ENCODE measurements around the gene ATE1.

ATE1 gene

GRCh38 chr10:121808835-121809234, 119.0 kb downstream of the ATE1 start:
- no peak for DNase-seq
- H3K4me1 ChIP-seq (ENCODE audit: control insufficient read depth, insufficient read depth, low read length, poor library complexity, severe bottlenecking) = no peaks in the 10 kb centered on the region

GRCh38 chr10:121804460-121804859, 123.4 kb downstream of the ATE1 start:
- H3K27ac ChIP-seq (ENCODE audit: insufficient read depth, low read length, poor library complexity, severe bottlenecking) = no peak overlapping the region
- H3K4me3 ChIP-seq (ENCODE audit: insufficient read depth, low read depth, low read length, poor library complexity, severe bottlenecking) = no peak overlapping the region
- no peaks in the 10 kb centered on the region for H3K4me1 ChIP-seq (ENCODE audit: control insufficient read depth, insufficient read depth, low read length, poor library complexity, severe bottlenecking)
- no peaks in the 10 kb centered on the region for H3K27me3 ChIP-seq (replicated peaks; ENCODE audit: control insufficient read depth, insufficient read depth, low read length, poor library complexity, severe bottlenecking)
- H3K36me3 ChIP-seq (ENCODE audit: control insufficient read depth, insufficient read depth, low read length) = no peaks in the 10 kb centered on the region
- DNase-seq = no peak
- H3K9me3 ChIP-seq (ENCODE audit: control insufficient read depth, low read length) = no peaks in the 10 kb centered on the region

More at GRCh38 chr10:121808835-121809234, 119.0 kb downstream of the ATE1 start:
- Histone ChIP-seq H3K27ac (ENCODE audit: insufficient read depth, low read length, poor library complexity, severe bottlenecking) (no peak overlapping the region), H3K36me3 (ENCODE audit: control insufficient read depth, insufficient read depth, low read length) (no peaks in the 10 kb centered on the region), H3K4me3 (ENCODE audit: insufficient read depth, low read depth, low read length, poor library complexity, severe bottlenecking) (no peak overlapping the region), H3K9me3 (ENCODE audit: control insufficient read depth, low read length) (no peaks in the 10 kb centered on the region), H3K27me3 (replicated peaks; ENCODE audit: control insufficient read depth, insufficient read depth, low read length, poor library complexity, severe bottlenecking) (no peaks in the 10 kb centered on the region)

- no peaks in the 10 kb centered on the region for H3K9me3 ChIP-seq (ENCODE audit: control insufficient read depth, low read length)
- DNase-seq = no peak
- no peak overlapping the region for H3K27ac ChIP-seq (ENCODE audit: insufficient read depth, low read length, poor library complexity, severe bottlenecking)
- H3K4me3 ChIP-seq (ENCODE audit: insufficient read depth, low read depth, low read length, poor library complexity, severe bottlenecking) = no peak overlapping the region
- H3K4me1 ChIP-seq (ENCODE audit: control insufficient read depth, insufficient read depth, low read length, poor library complexity, severe bottlenecking) = no peaks in the 10 kb centered on the region
- H3K27me3 ChIP-seq (replicated peaks; ENCODE audit: control insufficient read depth, insufficient read depth, low read length, poor library complexity, severe bottlenecking) = no peaks in the 10 kb centered on the region
- H3K36me3 ChIP-seq (ENCODE audit: control insufficient read depth, insufficient read depth, low read length) = no peaks in the 10 kb centered on the region
These were observed 124.2 kb downstream of the ATE1 start for GRCh38 chr10:121803611-121804010.

GRCh38 chr10:121800831-121801230, 127.0 kb downstream of the ATE1 start:
- H3K4me1 ChIP-seq (ENCODE audit: control insufficient read depth, insufficient read depth, low read length, poor library complexity, severe bottlenecking) = no peaks in the 10 kb centered on the region

GRCh38 chr10:121800146-121800545, 127.7 kb downstream of the ATE1 start:
- Histone ChIP-seq H3K4me1 (ENCODE audit: control insufficient read depth, insufficient read depth, low read length, poor library complexity, severe bottlenecking) (no peaks in the 10 kb centered on the region), H3K27me3 (replicated peaks; ENCODE audit: control insufficient read depth, insufficient read depth, low read length, poor library complexity, severe bottlenecking) (no peaks in the 10 kb centered on the region), H3K4me3 (ENCODE audit: insufficient read depth, low read depth, low read length, poor library complexity, severe bottlenecking) (no peak overlapping the region), H3K9me3 (ENCODE audit: control insufficient read depth, low read length) (no peaks in the 10 kb centered on the region), H3K36me3 (ENCODE audit: control insufficient read depth, insufficient read depth, low read length) (no peaks in the 10 kb centered on the region), H3K27ac (ENCODE audit: insufficient read depth, low read length, poor library complexity, severe bottlenecking) (no peak overlapping the region)
- DNase-seq = no peak

More at GRCh38 chr10:121800831-121801230, 127.0 kb downstream of the ATE1 start:
- no peaks in the 10 kb centered on the region for H3K27me3 ChIP-seq (replicated peaks; ENCODE audit: control insufficient read depth, insufficient read depth, low read length, poor library complexity, severe bottlenecking)
- H3K27ac ChIP-seq (ENCODE audit: insufficient read depth, low read length, poor library complexity, severe bottlenecking) = no peak overlapping the region
- no peaks in the 10 kb centered on the region for H3K9me3 ChIP-seq (ENCODE audit: control insufficient read depth, low read length)
- no peak overlapping the region for H3K4me3 ChIP-seq (ENCODE audit: insufficient read depth, low read depth, low read length, poor library complexity, severe bottlenecking)
- H3K36me3 ChIP-seq (ENCODE audit: control insufficient read depth, insufficient read depth, low read length) = no peaks in the 10 kb centered on the region
- no peak for DNase-seq

GRCh38 chr10:121797490-121797889, 130.3 kb downstream of the ATE1 start:
- peaks cover under 1% of the 10 kb centered on the region for H3K36me3 ChIP-seq (ENCODE audit: control insufficient read depth, insufficient read depth, low read length)
- DNase-seq = no peak

GRCh38 chr10:121796342-121796741, 131.5 kb downstream of the ATE1 start:
- no peaks in the 10 kb centered on the region for H3K9me3 ChIP-seq (ENCODE audit: control insufficient read depth, low read length)
- peaks cover 6% of the 10 kb centered on the region for H3K36me3 ChIP-seq (ENCODE audit: control insufficient read depth, insufficient read depth, low read length)
- no peak overlapping the region for H3K4me3 ChIP-seq (ENCODE audit: insufficient read depth, low read depth, low read length, poor library complexity, severe bottlenecking)
- H3K27me3 ChIP-seq (replicated peaks; ENCODE audit: control insufficient read depth, insufficient read depth, low read length, poor library complexity, severe bottlenecking) = no peaks in the 10 kb centered on the region
- no peak overlapping the region for H3K27ac ChIP-seq (ENCODE audit: insufficient read depth, low read length, poor library complexity, severe bottlenecking)
- DNase-seq = no peak
- no peaks in the 10 kb centered on the region for H3K4me1 ChIP-seq (ENCODE audit: control insufficient read depth, insufficient read depth, low read length, poor library complexity, severe bottlenecking)

More at GRCh38 chr10:121797490-121797889, 130.3 kb downstream of the ATE1 start:
- H3K4me1 ChIP-seq (ENCODE audit: control insufficient read depth, insufficient read depth, low read length, poor library complexity, severe bottlenecking) = no peaks in the 10 kb centered on the region
- no peaks in the 10 kb centered on the region for H3K27me3 ChIP-seq (replicated peaks; ENCODE audit: control insufficient read depth, insufficient read depth, low read length, poor library complexity, severe bottlenecking)
- no peak overlapping the region for H3K27ac ChIP-seq (ENCODE audit: insufficient read depth, low read length, poor library complexity, severe bottlenecking)
- H3K4me3 ChIP-seq (ENCODE audit: insufficient read depth, low read depth, low read length, poor library complexity, severe bottlenecking) = no peak overlapping the region
- no peaks in the 10 kb centered on the region for H3K9me3 ChIP-seq (ENCODE audit: control insufficient read depth, low read length)

- peaks cover 10% of the 10 kb centered on the region for H3K36me3 ChIP-seq (ENCODE audit: control insufficient read depth, insufficient read depth, low read length)
- H3K27me3 ChIP-seq (replicated peaks; ENCODE audit: control insufficient read depth, insufficient read depth, low read length, poor library complexity, severe bottlenecking) = no peaks in the 10 kb centered on the region
- no peak for DNase-seq
- no peak overlapping the region for H3K27ac ChIP-seq (ENCODE audit: insufficient read depth, low read length, poor library complexity, severe bottlenecking)
- H3K9me3 ChIP-seq (ENCODE audit: control insufficient read depth, low read length) = no peaks in the 10 kb centered on the region
- no peak overlapping the region for H3K4me3 ChIP-seq (ENCODE audit: insufficient read depth, low read depth, low read length, poor library complexity, severe bottlenecking)
- no peaks in the 10 kb centered on the region for H3K4me1 ChIP-seq (ENCODE audit: control insufficient read depth, insufficient read depth, low read length, poor library complexity, severe bottlenecking)
These were observed 135.6 kb downstream of the ATE1 start for GRCh38 chr10:121792198-121792597.

- Histone ChIP-seq H3K4me3 (ENCODE audit: insufficient read depth, low read depth, low read length, poor library complexity, severe bottlenecking) (no peak overlapping the region), H3K36me3 (ENCODE audit: control insufficient read depth, insufficient read depth, low read length) (peaks cover 10% of the 10 kb centered on the region), H3K27me3 (replicated peaks; ENCODE audit: control insufficient read depth, insufficient read depth, low read length, poor library complexity, severe bottlenecking) (no peaks in the 10 kb centered on the region), H3K9me3 (ENCODE audit: control insufficient read depth, low read length) (no peaks in the 10 kb centered on the region), H3K4me1 (ENCODE audit: control insufficient read depth, insufficient read depth, low read length, poor library complexity, severe bottlenecking) (no peaks in the 10 kb centered on the region), H3K27ac (ENCODE audit: insufficient read depth, low read length, poor library complexity, severe bottlenecking) (no peak overlapping the region)
- no peak for DNase-seq
These were observed 136.1 kb downstream of the ATE1 start for GRCh38 chr10:121791761-121792160.

GRCh38 chr10:121788717-121789116, 139.1 kb downstream of the ATE1 start:
- Histone ChIP-seq H3K9me3 (ENCODE audit: control insufficient read depth, low read length) (no peaks in the 10 kb centered on the region), H3K27ac (ENCODE audit: insufficient read depth, low read length, poor library complexity, severe bottlenecking) (no peak overlapping the region), H3K4me1 (ENCODE audit: control insufficient read depth, insufficient read depth, low read length, poor library complexity, severe bottlenecking) (no peaks in the 10 kb centered on the region), H3K27me3 (replicated peaks; ENCODE audit: control insufficient read depth, insufficient read depth, low read length, poor library complexity, severe bottlenecking) (no peaks in the 10 kb centered on the region), H3K4me3 (ENCODE audit: insufficient read depth, low read depth, low read length, poor library complexity, severe bottlenecking) (no peak overlapping the region), H3K36me3 (ENCODE audit: control insufficient read depth, insufficient read depth, low read length) (peaks cover 10% of the 10 kb centered on the region)
- DNase-seq = no peak

GRCh38 chr10:121788115-121788514, 139.7 kb downstream of the ATE1 start:
- H3K27ac ChIP-seq (ENCODE audit: insufficient read depth, low read length, poor library complexity, severe bottlenecking) = no peak overlapping the region
- peaks cover 10% of the 10 kb centered on the region for H3K36me3 ChIP-seq (ENCODE audit: control insufficient read depth, insufficient read depth, low read length)
- no peak overlapping the region for H3K4me3 ChIP-seq (ENCODE audit: insufficient read depth, low read depth, low read length, poor library complexity, severe bottlenecking)
- H3K4me1 ChIP-seq (ENCODE audit: control insufficient read depth, insufficient read depth, low read length, poor library complexity, severe bottlenecking) = no peaks in the 10 kb centered on the region
- no peaks in the 10 kb centered on the region for H3K9me3 ChIP-seq (ENCODE audit: control insufficient read depth, low read length)
- no peaks in the 10 kb centered on the region for H3K27me3 ChIP-seq (replicated peaks; ENCODE audit: control insufficient read depth, insufficient read depth, low read length, poor library complexity, severe bottlenecking)
- no peak for DNase-seq
